Measurements from ENCODE around the gene NHS.

NHS gene

DNA sequence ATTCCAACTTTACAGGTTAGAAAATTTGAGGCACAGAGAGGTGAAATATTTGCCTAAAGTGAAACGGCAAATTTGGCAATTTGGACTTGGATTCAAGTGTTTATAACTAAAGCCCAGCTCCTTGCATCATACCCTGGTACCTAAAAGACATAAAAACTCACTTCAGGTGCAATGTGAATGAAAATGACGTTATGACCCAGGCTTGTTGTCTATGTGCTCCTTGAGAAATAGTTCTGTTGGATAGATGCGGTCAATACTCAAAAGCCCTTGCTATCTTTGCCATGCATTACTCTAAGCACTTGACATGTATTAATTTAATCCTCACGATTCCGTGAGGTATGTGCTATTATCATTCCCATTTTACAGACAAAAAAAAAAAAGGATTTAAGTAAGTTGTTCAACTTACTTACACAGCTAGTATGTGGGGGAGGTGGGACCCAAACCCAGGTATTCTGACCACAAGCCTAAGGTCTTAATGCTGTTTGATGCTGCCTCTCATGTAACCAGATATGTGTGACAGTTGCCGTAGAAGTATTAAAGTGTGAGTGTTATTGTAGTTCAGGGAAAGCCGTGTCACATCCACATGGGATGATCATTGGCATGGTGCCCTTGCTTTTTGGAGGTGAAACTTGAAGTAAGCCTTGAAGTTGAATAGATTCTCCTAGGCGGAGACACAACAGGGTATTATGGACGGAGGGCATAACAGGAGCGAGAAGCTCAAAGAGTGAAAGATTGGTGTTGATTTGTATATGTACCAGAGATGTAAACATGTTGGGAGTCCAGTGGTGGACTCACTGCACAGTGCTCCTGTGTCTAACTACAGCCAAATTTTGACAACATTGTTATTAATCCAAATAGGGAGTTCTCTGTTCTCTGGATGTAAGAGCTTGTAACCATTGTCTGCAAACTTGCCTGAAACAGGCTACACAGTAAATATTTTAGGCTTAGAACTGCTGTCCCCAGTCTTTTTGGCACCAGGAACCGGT is 365.4 kb downstream of the NHS start:
- no peak for DNase-seq

DNA sequence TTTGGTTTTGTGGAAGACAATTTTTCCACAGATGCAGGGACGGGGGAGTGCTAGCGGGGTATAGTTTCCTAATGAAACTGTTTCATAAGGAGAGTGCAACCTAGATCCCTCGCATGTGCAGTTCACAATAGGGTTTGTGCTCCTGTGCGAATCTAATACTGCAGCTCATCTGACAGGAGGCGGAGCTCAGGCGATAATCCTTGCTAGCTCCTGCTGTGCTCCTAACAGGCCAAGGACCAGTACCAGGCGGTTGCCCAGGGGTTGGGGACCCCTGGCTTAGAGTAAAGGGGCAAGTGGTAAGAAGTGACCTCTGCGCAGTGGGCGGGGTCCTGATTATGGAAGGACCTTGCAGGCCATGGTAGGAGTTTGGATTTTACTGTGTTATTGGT is 366.1 kb downstream of the NHS start:
- no peak for DNase-seq

DNA sequence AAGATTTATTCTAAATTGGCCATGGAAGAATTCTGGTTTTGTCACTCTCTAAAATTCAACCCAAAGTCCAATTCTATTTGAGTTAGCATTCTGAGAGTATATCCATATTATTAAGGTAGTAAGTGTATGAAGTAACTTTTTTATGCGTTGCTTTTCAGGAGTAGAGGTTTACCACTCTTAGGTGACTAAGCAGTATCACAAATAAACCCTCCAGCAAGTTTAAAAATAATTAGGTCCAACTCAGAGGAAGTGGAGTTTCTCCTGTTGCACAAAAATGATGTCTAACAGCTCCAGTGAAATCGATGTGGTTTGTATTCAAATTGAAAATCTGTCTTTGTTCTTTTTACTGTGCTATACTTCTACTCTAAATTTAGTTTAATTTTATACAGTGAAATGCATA is 368.9 kb downstream of the NHS start:
- DNase-seq, result no peak

DNA sequence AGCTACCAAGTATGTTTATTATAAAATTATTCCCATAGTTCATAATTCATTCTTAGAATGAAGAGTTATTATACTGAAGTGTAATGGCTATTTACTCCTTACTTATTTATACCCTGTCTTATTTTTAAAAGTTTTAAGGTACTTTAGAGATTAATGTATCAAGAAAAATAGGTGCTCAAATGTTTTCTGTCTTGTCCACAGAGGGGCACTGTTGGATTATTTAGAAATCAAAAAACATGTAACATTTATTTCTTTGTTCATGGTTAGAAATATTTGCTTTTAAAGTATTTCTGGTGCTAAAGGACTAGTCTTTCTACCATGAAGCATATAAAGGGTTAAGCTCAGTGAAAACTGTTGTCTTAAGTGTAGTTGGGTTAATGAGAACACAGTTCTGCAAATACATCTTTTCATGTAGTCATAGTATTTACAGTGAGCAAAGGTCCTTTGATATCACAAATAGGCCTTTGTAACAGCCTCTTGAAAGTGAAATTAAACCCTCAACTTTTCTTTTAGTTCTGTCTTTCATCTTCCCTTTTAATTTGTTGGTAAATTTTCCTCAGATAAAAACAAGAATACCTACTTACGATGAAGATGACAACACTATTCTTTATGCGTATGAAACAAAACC is 370.0 kb downstream of the NHS start:
- DNase-seq, result no peak

DNA sequence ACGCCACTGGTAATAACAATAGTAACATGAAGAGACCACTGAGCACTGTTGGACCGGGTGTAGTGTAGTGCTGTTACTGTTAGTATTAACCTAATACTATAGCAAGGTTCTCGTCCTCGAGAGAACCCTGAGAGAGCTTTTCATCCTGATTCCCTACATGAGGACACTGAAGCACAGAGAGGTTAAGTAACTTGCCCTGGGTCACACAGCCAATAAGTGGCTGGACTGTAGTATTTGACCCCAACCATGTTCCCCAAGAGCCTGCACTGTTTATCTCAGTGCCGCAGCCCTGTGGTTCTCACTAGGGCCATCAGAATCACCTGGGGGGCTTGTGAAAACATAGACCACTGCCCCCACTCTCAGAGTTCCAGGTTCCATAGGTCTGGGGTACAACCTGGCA is 372.7 kb downstream of the NHS start:
- DNase-seq, result no peak

DNA sequence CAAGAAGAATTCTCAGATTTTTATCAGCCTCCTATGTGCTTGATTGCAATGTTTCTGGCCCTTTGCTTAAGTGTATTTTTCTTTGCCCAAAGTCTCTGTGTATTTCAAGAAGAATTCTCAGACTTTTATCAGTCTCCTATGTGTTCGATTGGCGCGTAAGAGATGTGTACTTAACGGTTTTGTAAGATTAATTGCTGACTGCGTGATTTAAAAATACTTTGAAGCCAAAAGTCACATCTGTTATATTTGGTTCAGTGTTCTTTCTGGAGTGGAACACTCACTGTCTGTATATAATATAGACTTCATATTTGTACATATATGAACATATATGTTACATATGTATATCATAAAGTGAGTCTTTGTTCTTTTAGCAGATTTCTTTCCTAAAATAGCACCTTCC is 373.7 kb downstream of the NHS start:
- no peak for DNase-seq

DNA sequence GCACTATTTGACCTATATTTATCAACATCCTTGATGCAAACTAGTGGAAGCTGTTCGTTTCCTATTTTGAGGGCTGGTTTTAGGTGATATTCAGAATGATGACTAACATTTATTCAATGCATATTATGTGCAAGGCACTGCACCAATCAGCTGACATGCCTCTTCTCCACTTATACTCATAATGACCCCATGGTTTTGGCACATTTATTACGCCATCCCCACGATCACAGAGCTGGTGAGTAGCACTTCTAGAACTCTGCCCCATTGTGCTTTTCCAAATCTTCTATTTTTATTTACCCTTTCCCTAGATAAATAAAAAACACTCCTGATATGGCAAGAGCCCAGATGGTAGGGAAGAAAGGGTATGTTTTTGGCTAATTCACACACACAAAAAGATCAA is 375.4 kb downstream of the NHS start:
- no peak for DNase-seq

DNA sequence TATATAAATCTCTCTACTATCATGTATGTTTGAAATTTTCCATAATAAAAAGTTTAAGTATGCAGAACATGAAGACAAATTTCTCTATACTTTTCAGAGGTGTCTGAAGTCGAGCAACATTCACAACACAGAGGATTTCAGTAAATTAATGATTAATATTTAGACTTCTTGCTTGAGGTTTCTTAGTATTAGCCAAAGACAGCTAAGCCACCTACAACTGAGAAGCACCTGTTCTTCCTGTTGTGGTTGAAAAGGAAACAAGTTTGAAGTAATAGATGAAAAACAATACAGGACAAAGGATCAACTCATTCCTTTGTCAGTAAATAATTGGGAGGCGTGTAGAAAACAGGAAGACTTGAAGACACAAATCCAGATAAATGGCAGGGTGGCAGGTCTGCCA is 383.4 kb downstream of the NHS start:
- DNase-seq, result no peak

DNA sequence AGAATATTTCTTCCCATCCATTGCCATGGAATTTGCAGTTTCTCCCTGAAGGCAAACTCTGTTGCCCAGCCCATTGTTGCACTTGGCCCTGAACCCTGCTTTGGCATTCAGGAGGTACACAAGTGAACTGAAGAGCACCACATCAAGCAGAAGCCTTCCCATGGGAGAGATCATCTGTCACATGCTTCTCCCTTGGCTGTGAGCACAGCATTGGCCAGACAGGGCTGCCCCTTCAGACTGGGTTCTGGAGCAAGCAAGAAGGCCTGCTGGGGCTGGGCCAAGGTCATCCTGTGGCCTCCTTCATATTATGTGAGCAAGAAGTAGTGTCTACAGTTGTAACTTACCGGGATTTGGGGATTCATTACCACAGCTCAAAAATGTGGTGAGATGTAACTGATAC is 385.0 kb downstream of the NHS start:
- no peak for DNase-seq

DNA sequence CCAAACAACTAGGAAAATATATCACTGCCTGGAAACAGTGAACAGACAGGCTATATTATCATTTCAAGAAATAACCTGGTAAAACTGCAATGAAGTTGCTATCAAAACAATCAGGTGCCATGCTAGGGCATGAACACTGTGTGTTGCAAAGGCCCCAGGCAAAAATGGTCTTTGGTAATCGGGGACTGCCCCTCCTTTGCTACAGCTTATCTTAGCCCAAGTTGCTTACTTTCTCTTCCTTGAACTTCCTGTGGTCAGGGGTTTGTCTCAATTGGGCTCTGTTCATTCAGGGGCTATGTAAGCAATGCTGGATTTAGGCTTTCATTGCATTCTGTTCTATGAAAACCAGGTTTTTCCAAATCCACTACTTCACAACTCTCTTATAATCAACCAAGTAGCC is 392.7 kb downstream of the NHS start:
- no peak for DNase-seq

DNA sequence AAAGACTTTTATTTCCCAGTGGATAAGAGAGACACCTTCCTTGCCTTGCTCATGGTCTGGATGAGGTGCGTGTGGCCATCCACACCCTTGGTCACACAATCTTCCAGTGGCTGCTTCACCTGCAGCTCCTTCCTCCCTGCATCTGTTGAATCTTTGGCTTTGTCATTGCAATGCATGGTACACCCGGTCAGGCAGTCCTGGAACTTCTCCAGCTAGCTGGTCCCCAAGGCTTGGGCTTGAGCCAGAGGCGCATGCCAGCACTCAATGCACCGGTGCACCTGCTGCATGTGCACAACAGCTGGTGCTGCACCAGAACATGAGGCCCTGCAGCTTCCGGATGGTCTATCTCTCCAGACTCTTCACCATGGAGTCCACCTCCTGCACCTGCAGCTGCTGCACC is 394.0 kb downstream of the NHS start:
- no peak for DNase-seq

DNA sequence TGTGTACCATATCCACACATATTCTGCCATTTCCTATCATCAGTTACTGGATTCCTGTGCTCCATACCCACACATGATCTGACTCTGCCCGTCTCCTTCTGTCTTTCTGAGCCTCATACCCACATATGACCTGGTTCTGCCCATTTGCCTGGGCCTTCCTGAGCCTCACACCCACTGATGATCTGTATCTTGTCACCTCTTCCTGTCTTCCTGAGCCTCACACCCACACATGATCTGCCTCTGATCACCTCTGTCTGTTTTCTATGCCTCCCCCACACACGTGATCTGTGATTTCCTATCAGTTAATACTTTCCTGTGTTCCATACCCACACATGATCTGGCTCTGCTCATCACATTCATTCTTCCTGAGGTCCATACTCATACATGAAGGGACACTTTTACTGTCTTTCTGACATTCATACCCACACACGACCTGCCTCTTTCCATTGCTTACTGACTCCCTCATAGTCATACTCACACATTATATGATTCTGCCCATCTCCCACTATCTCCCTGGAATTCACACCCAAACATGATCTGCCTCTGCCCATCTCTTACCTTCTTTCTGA is 394.8 kb downstream of the NHS start:
- DNase-seq, result no peak

DNA sequence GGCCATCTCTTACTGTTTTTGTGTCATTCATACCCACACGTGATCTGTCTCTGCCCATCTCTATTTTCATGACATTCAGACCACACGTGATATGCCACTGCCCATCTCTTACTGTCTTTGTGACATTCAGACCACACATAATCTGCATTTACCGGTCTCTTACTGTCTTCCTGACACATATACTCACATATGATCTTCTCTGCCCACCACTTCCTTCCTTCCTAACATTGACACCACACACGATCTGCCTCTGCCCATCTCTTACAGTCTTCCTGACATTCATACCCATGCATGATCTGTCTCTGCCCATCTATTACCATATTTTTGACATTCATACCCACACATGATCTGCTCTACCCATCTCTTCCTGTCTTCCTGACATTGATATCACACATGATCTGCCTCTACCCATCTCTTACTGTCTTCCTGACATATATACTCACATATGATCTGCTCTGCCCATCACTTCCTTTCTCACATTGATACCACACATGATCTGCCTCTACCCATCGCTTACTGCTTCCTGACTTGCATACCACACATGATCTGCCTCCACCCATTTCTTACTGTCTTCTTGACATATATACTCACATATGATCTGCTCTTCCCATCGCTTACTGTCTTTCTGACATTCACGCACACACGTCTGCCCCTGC is 398.3 kb downstream of the NHS start:
- no peak for DNase-seq

DNA sequence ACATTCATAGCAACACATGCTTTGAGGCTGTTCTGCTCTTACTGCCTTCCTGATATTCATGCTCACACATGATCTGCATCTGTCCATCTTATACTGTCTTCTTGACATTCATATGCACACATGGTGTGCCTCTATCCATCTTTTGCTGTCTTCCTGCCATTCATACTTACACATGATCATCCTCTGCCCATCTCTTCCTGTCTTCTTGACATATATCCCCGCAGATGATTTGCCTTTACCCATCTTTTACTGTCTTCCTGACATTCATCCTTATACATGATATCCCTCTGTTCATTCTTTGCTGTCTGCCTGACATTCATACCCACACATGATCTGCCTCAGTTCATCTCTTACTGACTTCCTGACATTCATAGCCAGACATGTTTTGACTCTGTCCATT is 399.1 kb downstream of the NHS start:
- DNase-seq, result no peak

DNA sequence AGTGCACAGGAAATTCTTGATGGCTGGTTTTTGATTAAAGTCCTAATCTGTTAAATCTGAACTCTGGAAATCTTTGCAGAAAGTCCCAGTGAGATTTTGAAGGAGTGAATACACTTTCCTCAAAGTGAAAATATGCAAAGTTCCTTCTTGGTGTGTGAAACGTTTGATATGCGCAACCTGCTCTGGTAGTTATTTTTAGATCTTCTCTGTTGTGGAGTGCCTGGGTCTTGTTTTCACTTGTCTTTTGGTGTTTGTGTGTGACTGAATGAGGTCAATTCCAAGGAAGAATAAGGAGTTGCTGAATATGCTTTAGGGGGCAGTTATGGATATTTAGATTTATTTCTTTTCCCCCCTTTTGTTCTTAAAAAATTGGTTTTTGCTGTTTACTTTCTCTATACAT is 404.0 kb downstream of the NHS start:
- no peak for DNase-seq

DNA sequence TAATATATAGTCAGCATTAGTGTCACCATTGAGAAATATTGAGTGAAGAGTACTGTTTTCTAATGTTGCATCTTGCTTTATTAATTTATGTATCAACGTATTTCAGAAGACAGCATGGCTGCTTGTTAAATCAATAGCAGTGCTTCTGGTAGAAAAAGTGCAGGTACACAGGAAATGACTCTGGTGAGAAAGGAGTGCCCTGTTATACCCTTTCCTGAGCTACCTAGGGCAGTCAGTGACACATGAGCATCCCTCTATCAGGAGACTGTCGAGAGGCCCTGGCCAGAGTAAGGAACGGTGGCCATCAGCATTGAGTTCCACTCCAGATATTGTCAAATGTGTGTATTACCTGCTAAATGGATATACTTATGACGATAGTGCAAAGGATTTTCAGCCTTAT is 404.4 kb downstream of the NHS start:
- no peak for DNase-seq

Measured in activated CD4-positive, alpha-beta T cell treated with anti-CD3 and anti-CD28 coated beads, Interleukin-2, Interleukin-6, amounts not matched to agents 100 ng/mL and 50 ng/mL, durations not matched to agents 16 hours and 8 hours (primary cell).